SJSA1 (cell line): ENCODE data around the gene OS9. TPM values are rescaled to one million over a fixed set of nuclear protein-coding genes. Genes with fewer than 3 reads are reported as not detected.

Experiments used
- DNase-seq, 2 experiments: peaks; one replicate each; pipeline ENCODE4 v3.0.0-alpha.2; 2015 to 2020; ENCODE audit warnings: low spot score in 2 of 2, low read depth in 1 of 2
- H3K27ac ChIP-seq: fragments of 250-450 bp; sonication (Bioruptor Pico); 2 replicates; pipeline ENCODE4 v1.5.1; 2020; ENCODE audit warnings: mild to moderate bottlenecking, moderate library complexity
- H3K27me3 ChIP-seq: fragments of 250-450 bp; sonication (Bioruptor Pico); replicated peaks from 2 replicates; pipeline ENCODE4 v1.5.1; 2020; ENCODE audit warnings: mild to moderate bottlenecking, moderate library complexity
- H3K36me3 ChIP-seq: fragments of 250-450 bp; sonication (Bioruptor Pico); 2 replicates; pipeline ENCODE4 v1.5.1; 2020; ENCODE audit warnings: mild to moderate bottlenecking
- H3K4me1 ChIP-seq: fragments of 250-450 bp; sonication (Bioruptor Pico); replicated peaks from 2 replicates; pipeline ENCODE4 v1.6.1; 2021; ENCODE audit warnings: mild to moderate bottlenecking
- H3K4me3 ChIP-seq: fragments of 250-450 bp; sonication (Bioruptor Pico); 2 replicates; pipeline ENCODE4 v1.5.1; 2020; ENCODE audit warnings: mild to moderate bottlenecking
- H3K9me3 ChIP-seq: fragments of 250-450 bp; sonication (Bioruptor Pico); replicated peaks from 2 replicates; pipeline ENCODE4 v1.5.1; 2020; ENCODE audit warnings: mild to moderate bottlenecking
- total RNA-seq: library from RNA; depleted of rRNA; stranded (reverse); fragments of >200 nt; shearing (Covaris generic); gene quantifications from 2 replicates; pipeline ENCODE4 v1.2.3, GENCODE V29; 2014

The OS9 gene
- total RNA-seq, 1 experiment from 2014 or later = 4,436 TPM

DNA sequence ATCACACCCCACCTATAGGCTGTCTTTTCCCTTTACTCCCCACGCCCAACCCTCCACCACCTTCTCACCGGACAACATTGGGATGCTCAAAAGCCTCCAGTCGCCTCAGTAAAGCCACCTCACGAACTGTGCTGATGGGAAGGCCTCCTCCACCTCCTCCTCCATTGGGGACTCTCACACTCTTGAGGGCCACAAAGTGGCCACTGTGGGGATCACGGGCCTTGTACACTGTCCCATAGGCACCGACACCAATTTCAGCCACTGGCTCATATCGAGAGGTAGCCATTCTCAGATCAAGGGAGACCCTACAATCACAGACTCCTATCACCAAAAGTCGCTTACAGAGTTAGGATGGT lies 57.5 kb downstream of the OS9 start:
- peaks cover 42% of the 10 kb centered on the region for H3K4me1 ChIP-seq
- peaks cover 23% of the 10 kb centered on the region for H3K27me3 ChIP-seq
- H3K36me3 ChIP-seq = peaks cover 54% of the 10 kb centered on the region
- peak in 1 of 2 experiments; percentile 95 for DNase-seq
- H3K4me3 ChIP-seq = peak overlapping the region; percentile 59
- H3K27ac ChIP-seq = peak overlapping the region; percentile 90
- H3K9me3 ChIP-seq = no peaks in the 10 kb centered on the region

DNA sequence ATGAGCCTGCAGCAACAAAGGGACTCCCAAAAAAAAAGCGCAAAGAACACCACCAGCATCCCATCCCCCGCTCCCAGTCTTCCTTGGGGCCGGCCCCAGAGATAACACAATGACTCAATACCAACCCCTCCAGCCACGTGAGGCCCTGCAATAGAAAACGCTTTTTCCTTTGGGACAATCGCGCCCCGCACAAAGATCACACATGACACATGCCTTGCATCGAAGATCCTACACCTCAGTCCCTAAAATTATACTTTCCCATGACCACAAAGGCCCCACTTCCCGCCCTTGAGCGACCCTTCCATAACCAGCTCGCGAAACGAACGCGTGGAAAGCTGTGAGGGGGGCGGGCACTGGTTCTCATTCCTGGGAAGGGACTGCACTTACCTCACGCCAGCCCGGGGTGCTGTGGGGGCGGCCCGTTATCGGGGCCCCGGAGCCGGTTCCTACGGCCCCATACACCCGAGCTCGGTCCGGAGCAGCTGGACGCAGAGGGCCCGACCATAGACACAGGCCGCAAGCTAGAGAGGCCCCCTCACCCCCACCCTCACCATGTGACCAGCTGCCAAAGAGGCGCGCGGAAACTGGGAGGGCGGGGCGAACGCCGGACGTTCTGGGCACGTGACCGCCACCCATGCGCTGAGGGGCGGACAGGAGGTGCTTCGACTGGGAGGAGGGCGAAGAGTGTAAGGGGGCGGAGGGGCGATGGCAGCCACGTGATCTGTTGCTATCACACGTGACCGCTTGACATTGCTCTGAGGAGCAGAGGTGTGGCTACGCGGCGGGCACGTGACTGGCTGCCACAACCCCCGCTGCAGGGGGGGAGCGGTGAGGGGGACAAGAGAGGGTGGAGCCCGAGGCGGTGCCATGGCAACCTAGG lies 58.1 kb downstream of the OS9 start, which contains the start of gene CDK4:
Gene CDK4 (minus strand): TSS at position 523 of the 880 bp plus-strand sequence. CDS start 593 bp downstream, outside the sequence.
- Histone ChIP-seq H3K4me1 (peaks cover 41% of the 10 kb centered on the region), H3K9me3 (no peaks in the 10 kb centered on the region), H3K4me3 (peak within 1 kb of the TSS; percentile 59), H3K36me3 (peaks cover 48% of the 10 kb centered on the region), H3K27ac (peak within 1 kb of the TSS; percentile 90), H3K27me3 (peaks cover 26% of the 10 kb centered on the region)
- DNase-seq = peak; percentile 100

DNA sequence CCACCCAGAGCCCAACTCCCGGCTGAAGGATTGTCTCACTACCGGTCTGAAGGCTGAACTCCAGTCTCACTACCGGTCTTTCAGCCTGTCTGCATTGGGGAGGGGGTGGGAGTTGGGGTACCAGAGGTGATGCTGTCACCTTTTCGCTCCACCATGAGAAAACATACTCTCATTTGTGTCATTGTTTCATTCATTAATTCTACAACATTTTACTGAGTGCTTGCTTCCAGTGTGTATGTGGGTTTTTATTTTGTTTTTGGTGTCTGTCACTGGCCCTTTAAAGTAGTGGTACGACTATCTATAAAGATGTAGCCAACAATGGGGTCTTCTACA lies 58.7 kb downstream of the OS9 start:
- peaks cover 26% of the 10 kb centered on the region for H3K27me3 ChIP-seq
- peak overlapping the region; percentile 59 for H3K4me3 ChIP-seq
- H3K4me1 ChIP-seq = peaks cover 41% of the 10 kb centered on the region
- H3K9me3 ChIP-seq = no peaks in the 10 kb centered on the region
- peaks cover 42% of the 10 kb centered on the region for H3K36me3 ChIP-seq
- no peak for DNase-seq
- peak overlapping the region; percentile 27 for H3K27ac ChIP-seq

DNA sequence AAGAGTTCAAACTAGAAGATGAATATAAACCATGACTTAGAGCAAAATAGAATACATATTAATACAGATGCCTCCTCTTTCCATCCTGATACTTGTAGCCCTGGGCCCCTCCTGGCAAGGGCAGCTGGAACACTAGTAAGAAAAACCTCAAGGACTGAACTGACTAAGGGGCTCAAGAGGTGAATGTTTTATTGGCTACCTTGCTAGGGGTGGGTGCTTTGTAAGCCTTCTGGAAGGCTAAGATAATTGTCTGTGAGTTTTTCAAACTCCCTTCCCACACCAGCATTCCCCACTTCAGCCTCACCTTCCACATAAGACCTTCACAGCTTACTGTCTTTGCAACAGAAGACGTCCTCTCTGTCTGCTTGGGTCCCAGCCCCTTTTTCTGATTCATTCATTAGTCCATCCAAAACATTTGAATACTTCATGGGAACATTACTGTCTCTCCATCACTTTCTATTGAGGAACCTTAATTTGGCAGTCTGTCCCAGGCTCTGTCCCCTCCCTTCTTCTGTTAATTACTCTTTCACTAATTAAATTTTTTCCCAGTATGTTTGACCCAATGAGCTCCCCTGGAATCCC lies 59.9 kb downstream of the OS9 start:
- no peak for DNase-seq
- Histone ChIP-seq H3K36me3 (peaks cover 41% of the 10 kb centered on the region), H3K27me3 (peaks cover 26% of the 10 kb centered on the region), H3K27ac (no peak overlapping the region), H3K4me3 (no peak overlapping the region), H3K9me3 (no peaks in the 10 kb centered on the region), H3K4me1 (peaks cover 41% of the 10 kb centered on the region)

GRCh38 chr12:57754411-57755193 lies 60.7 kb downstream of the OS9 start, which contains the start of gene MARCHF9:
Gene MARCHF9 (plus strand): TSS chr12:57755103. CDS start chr12:57755529, 426 bp downstream.
- peak; percentile 91 to 99 for DNase-seq

GRCh38 chr12:57755194-57755453 lies 61.2 kb downstream of the OS9 start:
- Histone ChIP-seq H3K4me1 (peaks cover 41% of the 10 kb centered on the region), H3K4me3 (peak overlapping the region; percentile 41), H3K36me3 (peaks cover 34% of the 10 kb centered on the region), H3K27me3 (peaks cover 29% of the 10 kb centered on the region), H3K9me3 (no peaks in the 10 kb centered on the region), H3K27ac (no peak overlapping the region)
- peak in 1 of 2 experiments; percentile 97 for DNase-seq

More at GRCh38 chr12:57754411-57755193, 60.7 kb downstream of the OS9 start, which contains the start of gene MARCHF9:
- Histone ChIP-seq H3K4me3 (peak within 1 kb of the TSS; percentile 41), H3K27ac (no peak within 1 kb of the TSS), H3K36me3 (peaks cover 37% of the 10 kb centered on the region), H3K27me3 (peaks cover 28% of the 10 kb centered on the region), H3K4me1 (peaks cover 41% of the 10 kb centered on the region), H3K9me3 (no peaks in the 10 kb centered on the region)

DNA sequence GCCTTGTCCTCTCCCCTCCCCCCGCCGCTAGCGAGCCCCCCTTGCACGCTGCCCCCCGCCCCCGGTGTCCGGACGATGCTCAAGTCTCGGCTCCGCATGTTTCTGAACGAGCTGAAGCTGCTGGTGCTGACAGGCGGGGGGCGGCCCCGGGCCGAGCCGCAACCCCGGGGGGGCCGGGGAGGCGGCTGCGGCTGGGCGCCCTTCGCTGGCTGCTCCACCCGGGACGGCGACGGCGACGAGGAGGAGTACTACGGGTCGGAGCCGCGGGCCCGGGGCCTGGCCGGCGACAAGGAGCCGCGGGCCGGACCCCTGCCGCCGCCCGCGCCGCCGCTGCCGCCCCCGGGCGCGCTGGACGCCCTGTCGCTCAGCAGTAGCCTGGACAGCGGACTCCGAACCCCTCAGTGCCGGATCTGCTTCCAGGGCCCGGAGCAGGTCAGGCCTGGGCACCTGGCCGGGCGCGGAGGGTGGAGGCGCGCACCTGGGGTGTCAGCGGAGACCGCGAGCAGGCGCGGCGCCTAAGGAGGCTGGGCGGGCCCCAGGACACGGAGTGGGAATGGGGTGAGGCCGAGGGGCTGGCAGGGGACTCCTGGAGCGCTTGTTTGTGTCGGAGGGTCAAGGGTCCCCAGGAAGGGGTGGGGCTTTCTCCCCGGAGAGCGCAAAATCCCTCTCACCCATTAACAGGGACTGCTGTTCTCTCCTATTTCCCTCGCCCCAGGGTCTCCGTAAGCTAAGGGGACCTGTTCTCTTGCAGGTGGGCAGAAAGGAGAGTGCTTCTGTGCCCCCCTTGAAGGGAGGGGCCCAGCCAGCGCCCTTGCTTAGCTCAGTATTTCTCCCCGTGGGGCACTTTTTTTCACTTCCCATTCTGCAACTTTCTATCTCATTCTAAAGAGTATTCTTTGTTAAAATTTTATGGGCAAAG lies 61.8 kb downstream of the OS9 start:
- no peak overlapping the region for H3K27ac ChIP-seq

GRCh38 chr12:57756406-57757341 lies 62.7 kb downstream of the OS9 start:
- no peak overlapping the region for H3K27ac ChIP-seq
- H3K27me3 ChIP-seq = peaks cover 29% of the 10 kb centered on the region
- H3K36me3 ChIP-seq = peaks cover 19% of the 10 kb centered on the region
- peaks cover 30% of the 10 kb centered on the region for H3K4me1 ChIP-seq
- H3K4me3 ChIP-seq = no peak overlapping the region
- DNase-seq = peak; percentile 90 to 99
- no peaks in the 10 kb centered on the region for H3K9me3 ChIP-seq

More for the DNA sequence above, 61.8 kb downstream of the OS9 start:
- H3K27me3 ChIP-seq = peaks cover 29% of the 10 kb centered on the region
- peaks cover 38% of the 10 kb centered on the region for H3K4me1 ChIP-seq
- peaks cover 28% of the 10 kb centered on the region for H3K36me3 ChIP-seq
- no peaks in the 10 kb centered on the region for H3K9me3 ChIP-seq
- peak overlapping the region; percentile 41 for H3K4me3 ChIP-seq
- peak; percentile 85 to 96 for DNase-seq

GRCh38 chr12:57757771-57758170 lies 63.8 kb downstream of the OS9 start:
- Histone ChIP-seq H3K27ac (no peak overlapping the region), H3K4me3 (no peak overlapping the region), H3K36me3 (peaks cover 15% of the 10 kb centered on the region), H3K4me1 (peaks cover 27% of the 10 kb centered on the region), H3K27me3 (peaks cover 32% of the 10 kb centered on the region), H3K9me3 (no peaks in the 10 kb centered on the region)
- DNase-seq = no peak

- DNase-seq = peak in 1 of 2 experiments; percentile 73
- no peaks in the 10 kb centered on the region for H3K9me3 ChIP-seq
- no peak overlapping the region for H3K4me3 ChIP-seq
- peaks cover 15% of the 10 kb centered on the region for H3K36me3 ChIP-seq
- no peak overlapping the region for H3K27ac ChIP-seq
- H3K27me3 ChIP-seq = peaks cover 36% of the 10 kb centered on the region
- H3K4me1 ChIP-seq = peaks cover 17% of the 10 kb centered on the region
These were observed 64.8 kb downstream of the OS9 start for GRCh38 chr12:57758552-57759359.

GRCh38 chr12:57759360-57759980 lies 65.5 kb downstream of the OS9 start:
- H3K9me3 ChIP-seq = peaks cover 2% of the 10 kb centered on the region; the same call in 1 of the 2 replicates
- peaks cover 15% of the 10 kb centered on the region for H3K36me3 ChIP-seq
- peaks cover 36% of the 10 kb centered on the region for H3K27me3 ChIP-seq
- H3K4me3 ChIP-seq = no peak overlapping the region
- no peak overlapping the region for H3K27ac ChIP-seq
- DNase-seq = no peak
- H3K4me1 ChIP-seq = peaks cover 13% of the 10 kb centered on the region
